Lower leg skin (tissue), 3 donors: ENCODE results near the gene GNAI3.

Source experiments
- POLR2A ChIP-seq, 2 donors: fragments of 450-650 bp; IDR thresholded peaks; one replicate each; pipeline ENCODE4 v1.6.1; 2016 to 2017; ENCODE audit warnings: antibody characterized with exemption in 2 of 2, mild to moderate bottlenecking in 1 of 2, moderate library complexity in 1 of 2
- TF ChIP-seq, protein P1 (sequence below), 3 donors: fragments of 450-650 bp; IDR thresholded peaks; one replicate each; pipeline ENCODE4 v1.5.1; 2016; ENCODE audit warnings: antibody characterized with exemption in 3 of 3, mild to moderate bottlenecking in 3 of 3, moderate library complexity in 2 of 3

DNA sequence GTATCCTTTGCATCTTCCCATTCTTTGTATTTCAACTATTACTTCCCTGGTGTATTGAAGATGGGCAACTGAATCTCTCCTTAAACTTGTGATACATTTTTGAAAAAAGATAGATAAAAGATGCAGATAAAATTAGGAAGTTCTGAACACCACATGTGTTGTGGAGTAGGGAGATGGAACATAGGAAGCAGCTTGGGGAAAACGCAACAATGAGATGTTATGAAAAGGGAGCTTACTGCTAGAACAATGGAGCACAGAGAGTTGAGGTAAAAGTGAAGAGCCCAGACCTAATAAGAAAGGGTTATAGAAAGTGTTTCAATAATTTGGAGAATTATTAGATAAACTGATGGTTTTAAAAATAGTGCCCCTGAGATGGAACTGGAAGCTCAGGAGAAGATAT lies 20.9 kb downstream of the GNAI3 start:
- TF ChIP-seq POLR2A (IDR thresholded peaks at IDR 0.05) = no peak
- TF ChIP-seq, protein P1, sequence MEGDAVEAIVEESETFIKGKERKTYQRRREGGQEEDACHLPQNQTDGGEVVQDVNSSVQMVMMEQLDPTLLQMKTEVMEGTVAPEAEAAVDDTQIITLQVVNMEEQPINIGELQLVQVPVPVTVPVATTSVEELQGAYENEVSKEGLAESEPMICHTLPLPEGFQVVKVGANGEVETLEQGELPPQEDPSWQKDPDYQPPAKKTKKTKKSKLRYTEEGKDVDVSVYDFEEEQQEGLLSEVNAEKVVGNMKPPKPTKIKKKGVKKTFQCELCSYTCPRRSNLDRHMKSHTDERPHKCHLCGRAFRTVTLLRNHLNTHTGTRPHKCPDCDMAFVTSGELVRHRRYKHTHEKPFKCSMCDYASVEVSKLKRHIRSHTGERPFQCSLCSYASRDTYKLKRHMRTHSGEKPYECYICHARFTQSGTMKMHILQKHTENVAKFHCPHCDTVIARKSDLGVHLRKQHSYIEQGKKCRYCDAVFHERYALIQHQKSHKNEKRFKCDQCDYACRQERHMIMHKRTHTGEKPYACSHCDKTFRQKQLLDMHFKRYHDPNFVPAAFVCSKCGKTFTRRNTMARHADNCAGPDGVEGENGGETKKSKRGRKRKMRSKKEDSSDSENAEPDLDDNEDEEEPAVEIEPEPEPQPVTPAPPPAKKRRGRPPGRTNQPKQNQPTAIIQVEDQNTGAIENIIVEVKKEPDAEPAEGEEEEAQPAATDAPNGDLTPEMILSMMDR (IDR thresholded peaks at IDR 0.05) = no peak
